ENCODE data around the gene CANX.

The CANX gene

GRCh38 chr5:179778591-179778990, 79.8 kb downstream of the CANX start:
- TF ChIP-seq CTCF (conservative IDR thresholded peaks at IDR 0.05): no peak
- peak overlapping the region; percentile 76 for H3K27ac ChIP-seq

- no peak overlapping the region for H3K27ac ChIP-seq
- no peak for TF ChIP-seq CTCF (conservative IDR thresholded peaks at IDR 0.05)
Observed at GRCh38 chr5:179779826-179780225, 81.1 kb downstream of the CANX start.

- TF ChIP-seq CTCF (conservative IDR thresholded peaks at IDR 0.05): no peak
Observed at GRCh38 chr5:179780362-179780761, 81.6 kb downstream of the CANX start.

More at GRCh38 chr5:179780362-179780761, 81.6 kb downstream of the CANX start:
- H3K27ac ChIP-seq: no peak overlapping the region

All from VCaP (cell line).